HTERT RPE-1 (cell line): ENCODE data around the gene SGSH.

Experiments used
- in situ Hi-C: fragments of 300-500 bp; cut with MboI; formaldehyde crosslinking; loops from 4 replicates; pipeline ENCODE4 v1.14.3; 2020; ENCODE audit warnings: low sequenced_read_pairs

The SGSH gene

GRCh38 chr17:80227666-80228065 is 7.5 kb upstream of the SGSH start:
- in situ Hi-C loops = no loop called here

- in situ Hi-C loops = no loop called here
These were observed 7.0 kb upstream of the SGSH start for GRCh38 chr17:80227156-80227555.

- in situ Hi-C loops = no loop called here
These were observed 5.1 kb upstream of the SGSH start for GRCh38 chr17:80225230-80225629.

GRCh38 chr17:80224683-80225082 is 4.5 kb upstream of the SGSH start:
- in situ Hi-C loops = no loop called here

GRCh38 chr17:80223838-80224497 is 3.8 kb upstream of the SGSH start:
- in situ Hi-C loops = no loop called here

GRCh38 chr17:80223142-80223815 is 3.1 kb upstream of the SGSH start:
- in situ Hi-C loops = no loop called here

- in situ Hi-C loops = no loop called here
These were observed 2.4 kb upstream of the SGSH start for GRCh38 chr17:80222376-80223141.

GRCh38 chr17:80221351-80222105 is 1.4 kb upstream of the SGSH start:
- in situ Hi-C loops = no loop called here

GRCh38 chr17:80220736-80221215 is 643 bp upstream of the SGSH start:
- in situ Hi-C loops = no loop called here

- in situ Hi-C loops = no loop called here
These were observed 425 bp downstream of the SGSH start for GRCh38 chr17:80219763-80220053.

- in situ Hi-C loops = no loop called here
These were observed 945 bp downstream of the SGSH start for GRCh38 chr17:80219013-80219762.

- in situ Hi-C loops = no loop called here
These were observed 1.7 kb downstream of the SGSH start for GRCh38 chr17:80218391-80218790.

GRCh38 chr17:80217703-80218362 is 2.3 kb downstream of the SGSH start:
- in situ Hi-C loops = no loop called here

- in situ Hi-C loops = no loop called here
These were observed 3.4 kb downstream of the SGSH start for GRCh38 chr17:80216473-80217456.

- in situ Hi-C loops = no loop called here
These were observed 5.3 kb downstream of the SGSH start for GRCh38 chr17:80214878-80215210.

- in situ Hi-C loops = no loop called here
These were observed 5.9 kb downstream of the SGSH start for GRCh38 chr17:80214012-80214877.

- in situ Hi-C loops = no loop called here
These were observed 6.5 kb downstream of the SGSH start for GRCh38 chr17:80213643-80213975.

GRCh38 chr17:80212962-80213642 is 7.0 kb downstream of the SGSH start:
- in situ Hi-C loops = no loop called here
